8988T (cell line): ENCODE measurements around the gene OR10J1.
"Not testable (repeated sequence)": the region's sequence is repeated elsewhere in the genome, so short reads cannot be mapped to it uniquely, and the experiment has no call there.

Experiments used
- DNase-seq: peaks from one replicate; pipeline ENCODE4 v3.0.0; 2011

OR10J1 gene

GRCh38 chr1:159439422-159439821 lies at the start of gene OR10J1:
Gene OR10J1, plus strand, starts transcription at chr1:159439722. Its CDS starts 70 bp downstream, at chr1:159439792.
- DNase-seq = no peak

DNA sequence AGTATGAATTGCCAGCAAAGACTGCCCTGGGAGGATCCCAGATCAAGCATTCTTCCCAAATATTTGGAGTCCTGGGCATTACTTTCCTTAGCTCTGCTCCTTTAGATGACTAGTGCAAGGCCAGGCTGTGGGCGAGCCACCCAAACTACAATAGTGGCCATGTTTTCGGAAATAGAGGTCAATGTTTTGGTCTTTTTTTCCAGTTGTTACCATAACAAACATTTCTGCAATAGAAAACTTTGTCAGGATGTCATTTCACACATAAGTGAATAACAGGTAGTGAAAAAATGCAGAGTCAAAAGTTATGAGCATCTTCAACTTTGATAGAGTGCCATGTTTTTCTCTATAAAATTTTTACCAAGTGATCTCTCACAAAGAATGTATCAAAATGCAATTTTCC lies 32.7 kb upstream of the OR10J1 start:
- DNase-seq = no peak

DNA sequence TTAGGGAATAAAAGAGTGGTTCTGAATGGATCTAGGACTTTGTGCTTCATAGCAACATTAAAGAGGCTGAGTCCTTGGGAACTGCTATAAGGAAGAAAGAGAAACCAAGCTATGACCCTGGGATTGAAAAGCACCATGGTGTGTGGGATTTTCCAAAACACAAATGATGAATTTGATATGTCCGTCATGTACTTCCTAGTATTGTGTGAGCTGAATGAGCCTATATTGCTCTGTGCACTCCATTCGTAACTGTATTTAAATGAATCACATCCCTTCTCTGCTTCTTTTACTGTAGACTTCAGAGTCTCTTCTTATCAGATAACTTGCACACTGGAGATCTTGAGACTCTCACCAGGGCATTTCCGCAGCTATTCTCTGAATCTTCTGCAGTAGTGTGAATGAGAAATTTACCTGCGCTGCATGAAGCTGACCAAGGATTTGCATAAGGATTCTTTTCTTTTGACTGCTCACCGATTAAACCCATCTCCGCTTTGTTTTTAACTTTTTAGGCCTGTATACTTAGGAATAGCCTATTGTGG lies 30.6 kb upstream of the OR10J1 start:
- no peak for DNase-seq

DNA sequence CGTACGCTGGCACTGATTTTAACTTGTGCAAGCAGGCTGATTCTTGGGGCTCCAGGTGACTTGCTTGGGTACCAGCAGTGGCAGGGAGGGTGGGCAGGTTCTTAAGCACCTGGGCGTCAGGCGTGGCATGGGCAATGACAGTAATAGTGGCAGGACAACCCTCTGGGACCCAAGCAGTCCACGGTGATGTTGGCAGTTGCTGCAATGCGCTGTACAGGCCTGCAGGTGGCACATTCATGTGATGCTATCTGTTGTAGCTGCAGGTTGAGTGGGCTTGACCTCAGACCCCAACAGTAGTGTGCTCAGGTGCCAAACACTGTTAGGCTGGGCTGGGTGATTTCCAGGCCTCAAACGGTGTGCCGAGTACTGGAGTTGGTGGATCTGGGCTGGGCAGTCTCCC lies 17.7 kb upstream of the OR10J1 start:
- no peak for DNase-seq

- no peak for DNase-seq
These were observed 11.0 kb upstream of the OR10J1 start for GRCh38 chr1:159428536-159428935.

GRCh38 chr1:159429074-159429861 lies 10.3 kb upstream of the OR10J1 start:
- no peak for DNase-seq

GRCh38 chr1:159430985-159431384 lies 8.5 kb upstream of the OR10J1 start:
- DNase-seq = no peak

DNA sequence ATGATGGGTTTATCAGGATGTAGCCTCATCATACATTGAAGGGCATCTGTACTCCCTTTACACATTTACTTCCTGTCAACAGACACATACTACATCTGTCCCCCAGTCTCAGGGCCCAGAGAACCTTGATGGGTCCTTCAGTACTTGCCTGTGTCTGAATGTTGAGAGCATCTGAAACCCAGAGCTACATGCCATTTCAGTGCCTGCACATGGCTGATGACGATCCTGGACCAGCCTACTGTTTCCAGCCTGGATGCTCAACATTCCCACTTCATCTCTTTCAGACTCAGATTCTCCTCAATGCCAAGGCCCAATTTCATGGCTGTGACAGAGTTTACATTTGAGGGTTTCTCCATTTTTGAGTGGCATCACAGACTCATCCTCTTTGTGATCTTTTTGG lies 7.6 kb upstream of the OR10J1 start, which contains the start of gene OR10J4:
Gene OR10J4, plus strand, starts transcription at position 301 of the 400 bp plus-strand sequence.
- DNase-seq = no peak

DNA sequence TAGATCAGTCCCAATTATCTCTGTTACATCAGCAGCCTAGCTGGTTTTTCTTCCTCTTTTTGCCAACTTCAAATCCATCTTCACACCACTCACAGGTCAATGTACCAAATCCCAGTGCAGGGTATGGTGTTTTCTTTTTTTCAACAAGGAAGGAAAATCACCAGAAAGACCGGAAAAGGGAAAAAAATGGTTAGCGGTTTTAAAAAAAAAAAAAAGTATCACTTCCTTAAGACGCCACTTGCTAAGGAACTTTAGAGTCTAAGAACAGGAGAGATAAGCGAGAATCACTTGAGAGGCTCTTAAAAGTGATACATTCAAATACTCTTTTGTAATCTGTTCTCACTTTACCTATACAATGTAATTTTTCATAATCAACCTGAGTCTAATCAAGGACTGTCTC lies 3.1 kb upstream of the OR10J1 start:
- no peak for DNase-seq

DNA sequence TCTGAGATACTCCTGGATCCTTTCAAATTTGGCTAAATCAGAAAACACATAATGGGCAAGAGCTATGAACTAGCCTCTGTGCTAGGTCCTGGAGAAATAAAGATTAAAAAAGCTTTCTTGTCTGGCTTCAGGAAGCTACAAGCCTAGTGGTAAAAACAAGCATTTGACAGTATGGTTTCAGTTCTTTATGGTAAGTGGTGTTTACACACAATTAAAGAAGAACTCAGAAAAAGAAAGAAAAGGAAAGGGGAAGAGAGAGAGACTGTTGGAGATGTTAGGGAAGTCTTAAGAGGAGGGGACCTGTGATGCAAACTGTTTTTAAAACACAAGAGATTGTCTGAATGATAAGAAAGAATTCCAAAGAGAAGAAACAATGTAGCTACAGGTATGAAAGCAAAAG lies 1.8 kb downstream of the OR10J1 start:
- DNase-seq = no peak

GRCh38 chr1:159442428-159442827 lies 2.9 kb downstream of the OR10J1 start:
- no peak for DNase-seq

DNA sequence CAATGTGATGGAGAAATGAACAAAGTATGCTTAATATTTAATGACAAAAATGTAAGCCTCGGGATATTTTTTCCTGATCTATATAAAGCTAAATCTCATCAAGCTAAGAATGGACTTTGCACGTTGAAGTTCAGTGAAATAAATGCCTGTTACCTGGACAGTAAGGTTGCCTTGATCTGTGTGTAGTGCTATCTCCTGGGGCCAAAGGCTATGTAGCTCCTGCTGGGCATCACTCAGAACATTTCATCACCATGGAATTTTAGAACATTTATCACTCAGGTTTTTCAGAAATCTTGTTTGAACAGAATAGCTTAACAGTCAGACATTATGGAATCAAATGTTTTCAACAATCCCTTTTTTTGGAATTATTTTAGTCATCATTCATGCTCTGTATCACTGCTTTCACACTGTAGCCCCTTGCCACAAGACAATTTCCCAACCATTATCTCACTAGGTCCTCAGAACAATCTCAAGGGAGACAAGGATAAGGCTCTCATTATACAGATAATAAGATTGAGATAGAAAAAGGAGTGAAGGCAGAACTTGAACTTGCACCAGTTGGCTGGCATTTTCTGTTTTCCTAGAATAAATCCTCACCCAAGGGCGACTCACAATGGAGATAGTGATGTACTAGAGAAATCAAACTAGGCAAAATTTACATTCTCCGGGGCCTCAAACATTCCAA lies 3.7 kb downstream of the OR10J1 start:
- no peak for DNase-seq

DNA sequence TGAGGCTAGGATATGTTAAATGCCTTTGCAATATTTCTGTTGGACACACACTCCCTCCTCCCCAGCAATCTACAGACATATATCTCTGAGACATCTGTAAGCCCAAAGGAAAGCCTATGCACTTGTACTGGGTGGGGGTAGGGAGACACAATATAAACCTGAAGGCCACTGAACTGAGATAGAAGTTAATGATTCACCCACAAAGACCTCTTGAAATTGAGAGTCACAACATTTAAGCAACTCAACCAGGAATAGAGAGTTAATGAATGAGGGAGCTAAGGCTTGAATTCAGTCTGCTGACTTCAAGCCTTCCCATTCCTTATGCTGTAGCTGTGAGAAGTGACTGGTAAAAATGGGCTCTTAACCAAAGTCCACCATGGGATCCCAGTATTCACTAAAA lies 5.0 kb downstream of the OR10J1 start:
- DNase-seq = no peak

DNA sequence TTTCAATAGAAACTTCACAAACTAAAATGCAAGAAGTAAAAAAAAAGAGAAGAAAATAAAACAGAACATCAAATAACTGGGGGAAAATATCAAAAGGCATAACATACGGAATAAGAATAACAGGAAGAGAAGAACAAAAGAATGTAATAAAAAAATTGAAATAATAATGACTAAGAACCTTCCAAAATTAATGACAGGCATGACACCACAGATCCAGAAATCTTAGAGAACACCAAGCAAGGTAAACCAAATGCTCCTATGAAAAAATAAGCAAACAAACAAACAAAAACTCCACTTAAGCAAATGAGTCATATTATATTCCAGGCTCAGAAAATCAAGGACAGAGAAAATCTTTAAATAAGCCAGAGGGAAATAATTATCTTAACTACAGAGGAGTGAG lies 8.7 kb downstream of the OR10J1 start:
- DNase-seq = no peak

- not testable (repeated sequence) for DNase-seq
These were observed 10.1 kb downstream of the OR10J1 start for GRCh38 chr1:159449605-159450004.

- no peak for DNase-seq
These were observed 20.0 kb downstream of the OR10J1 start for GRCh38 chr1:159459551-159459950.

GRCh38 chr1:159465191-159465603 lies 25.7 kb downstream of the OR10J1 start:
- DNase-seq = no peak

DNA sequence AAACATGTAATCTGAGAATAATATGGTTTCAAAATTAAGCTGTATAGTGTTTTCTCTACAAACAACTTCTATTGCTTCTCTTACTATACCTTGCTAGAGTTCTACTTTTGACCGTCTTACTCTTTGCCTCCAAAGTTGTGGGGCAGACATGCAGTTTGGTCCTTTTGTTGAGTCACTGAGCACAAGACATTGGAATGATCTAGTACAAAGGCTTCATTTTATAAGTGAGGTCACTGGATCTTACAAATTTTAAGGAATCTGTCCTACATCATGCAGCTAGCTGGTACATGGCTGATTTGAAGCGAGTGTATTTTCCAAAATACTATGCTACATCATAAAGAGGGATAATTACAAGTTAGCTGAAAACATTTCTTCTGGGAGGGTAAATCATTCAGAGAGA lies 28.8 kb downstream of the OR10J1 start:
- DNase-seq = no peak

- DNase-seq = no peak
These were observed 30.5 kb downstream of the OR10J1 start for GRCh38 chr1:159469921-159470533.

DNA sequence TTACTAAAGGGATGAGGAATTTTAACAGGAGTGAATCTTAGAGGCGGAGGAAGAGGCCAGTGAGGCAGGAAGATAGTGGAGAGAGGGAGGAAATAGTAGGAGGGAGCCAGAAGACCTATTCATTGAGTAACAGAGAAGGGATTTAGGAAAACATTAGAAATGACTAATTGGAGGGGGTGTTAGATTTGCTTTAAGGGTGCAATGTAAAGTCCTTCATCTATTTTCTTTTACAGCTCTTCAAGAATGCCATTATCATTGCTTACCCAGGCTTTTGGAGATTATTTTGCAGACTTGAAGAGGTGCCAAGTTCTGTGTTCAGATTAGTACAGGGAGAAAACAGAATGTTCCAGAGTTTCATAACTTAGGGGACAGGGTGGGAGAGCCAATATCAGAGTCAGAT lies 33.8 kb downstream of the OR10J1 start:
- no peak for DNase-seq

DNA sequence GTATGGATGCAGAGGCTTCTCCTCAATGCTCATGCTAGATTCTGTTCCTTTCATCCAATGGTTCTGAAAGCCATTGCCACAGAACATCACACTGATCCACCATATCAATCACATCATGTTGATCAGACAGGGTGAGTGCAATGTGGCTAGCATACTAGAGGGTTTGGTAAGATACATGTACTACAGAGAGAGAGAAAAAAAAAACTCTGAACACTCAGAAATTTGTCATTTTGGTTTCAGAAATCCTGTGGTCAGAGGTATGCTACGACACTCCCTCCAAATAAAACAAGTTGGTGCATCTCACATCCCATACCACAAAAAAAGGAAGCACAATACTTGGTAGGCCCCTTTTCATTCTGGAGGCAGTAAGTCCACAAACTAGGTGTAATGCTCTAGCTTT lies 35.4 kb downstream of the OR10J1 start:
- no peak for DNase-seq

DNA sequence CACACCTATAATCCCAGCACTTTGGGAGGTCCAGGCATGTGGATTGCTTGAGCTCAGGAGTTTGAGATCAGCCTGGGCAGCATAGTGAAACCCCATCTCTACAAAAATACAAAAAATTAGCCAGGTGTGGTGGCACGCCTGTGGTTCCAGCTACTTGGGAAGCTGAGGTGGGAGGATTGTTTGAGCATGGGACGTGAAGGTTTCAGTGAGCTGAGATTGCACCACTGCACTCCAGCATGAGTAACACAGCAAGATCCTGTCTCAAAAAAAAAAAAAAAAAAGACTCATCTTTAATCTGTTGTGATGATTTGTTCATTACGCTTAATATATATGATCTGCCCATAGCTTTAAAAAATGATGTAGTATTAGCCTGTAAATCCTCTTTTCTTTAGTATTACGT lies 44.0 kb downstream of the OR10J1 start:
- no peak for DNase-seq
